Spleen (tissue), 7 donors: ENCODE data around the gene PRR20E.
"Not testable (repeated sequence)": the region's sequence is repeated elsewhere in the genome, so short reads cannot be mapped to it uniquely, and the experiment has no call there.

ENCODE experiments used
- POLR2A ChIP-seq, 3 donors: fragments of 450-650 bp; IDR thresholded peaks; one replicate each; pipeline ENCODE4 v1.5.1; 2017; ENCODE audit warnings: antibody characterized with exemption in 3 of 3, mild to moderate bottlenecking in 1 of 3
- TF ChIP-seq, protein P1 (sequence below), 11 experiments: fragments of 200-600 bp in 7 of 11; fragments of 450-650 bp in 4 of 11; sonication (generic) in 4 of 11; IDR thresholded peaks in 8 of 11; conservative IDR thresholded peaks in 3 of 11; 1 replicate in 7 of 11; 2 replicates in 4 of 11; pipeline versions ENCODE4 v1.4.0 to v1.8.0; 2016 to 2021; ENCODE audit warnings: antibody characterized with exemption in 11 of 11, inconsistent platforms in 4 of 11, mild to moderate bottlenecking in 1 of 11
- donor health status: DM: no; HTN: no; CAD: no; lungs with moderate emphysema.
- donor health status: DM: no; HTN: no; CAD: no.
- donor health status: DM: no; HTN: no; CAD: no.

DNA sequence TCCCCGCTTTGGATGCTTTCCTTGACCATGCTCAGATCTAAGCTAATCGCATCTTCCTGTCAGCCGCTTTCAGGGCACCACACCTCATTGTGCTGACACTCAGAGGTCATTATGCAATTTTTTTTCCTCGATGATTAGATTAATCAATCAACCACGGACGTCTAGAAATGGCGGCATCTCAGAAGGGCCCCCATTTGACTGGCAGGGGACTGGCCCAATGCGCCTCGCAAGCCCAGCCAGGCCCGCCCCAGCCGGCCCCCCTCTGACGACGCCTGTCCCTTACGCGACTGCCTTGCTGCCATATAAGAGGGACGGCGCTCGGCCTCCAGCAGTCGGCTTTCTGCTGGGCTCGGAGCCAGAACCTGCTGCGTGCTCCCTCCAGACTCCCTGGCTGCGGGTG is at the start of gene PRR20E:
- TF ChIP-seq POLR2A (IDR thresholded peaks at IDR 0.05): not testable (repeated sequence)
- TF ChIP-seq, protein P1, sequence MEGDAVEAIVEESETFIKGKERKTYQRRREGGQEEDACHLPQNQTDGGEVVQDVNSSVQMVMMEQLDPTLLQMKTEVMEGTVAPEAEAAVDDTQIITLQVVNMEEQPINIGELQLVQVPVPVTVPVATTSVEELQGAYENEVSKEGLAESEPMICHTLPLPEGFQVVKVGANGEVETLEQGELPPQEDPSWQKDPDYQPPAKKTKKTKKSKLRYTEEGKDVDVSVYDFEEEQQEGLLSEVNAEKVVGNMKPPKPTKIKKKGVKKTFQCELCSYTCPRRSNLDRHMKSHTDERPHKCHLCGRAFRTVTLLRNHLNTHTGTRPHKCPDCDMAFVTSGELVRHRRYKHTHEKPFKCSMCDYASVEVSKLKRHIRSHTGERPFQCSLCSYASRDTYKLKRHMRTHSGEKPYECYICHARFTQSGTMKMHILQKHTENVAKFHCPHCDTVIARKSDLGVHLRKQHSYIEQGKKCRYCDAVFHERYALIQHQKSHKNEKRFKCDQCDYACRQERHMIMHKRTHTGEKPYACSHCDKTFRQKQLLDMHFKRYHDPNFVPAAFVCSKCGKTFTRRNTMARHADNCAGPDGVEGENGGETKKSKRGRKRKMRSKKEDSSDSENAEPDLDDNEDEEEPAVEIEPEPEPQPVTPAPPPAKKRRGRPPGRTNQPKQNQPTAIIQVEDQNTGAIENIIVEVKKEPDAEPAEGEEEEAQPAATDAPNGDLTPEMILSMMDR (IDR thresholded peaks at IDR 0.05 in 8 of 11, conservative IDR thresholded peaks at IDR 0.05 in 3 of 11): not testable (repeated sequence)
